AG04449 (cell line): Measurements from ENCODE around the gene SCEL.

Source experiments
- CTCF ChIA-PET: fragments of 350-600 bp; formaldehyde crosslinking; extraction: SDS; loops from one replicate; lab custom pipeline; 2021; ENCODE audit warnings: antibody characterized with exemption; lab: Yijun Ruan, JAX
- POLR2A ChIA-PET: fragments of 400-600, 350-600 bp; formaldehyde crosslinking; extraction: SDS; loops from one replicate; lab custom pipeline; 2020; ENCODE audit warnings: antibody characterized with exemption, inconsistent platforms; lab: Yijun Ruan, JAX
- DNase-seq: peaks from one replicate; pipeline ENCODE4 v3.0.0-alpha.2; 2010; ENCODE audit warnings: low read depth, low spot score
- H3K4me3 ChIP-seq: 2 replicates; pipeline ENCODE4 v1.5.1; 2011; ENCODE audit warnings: low read depth, mild to moderate bottlenecking, control low read depth, low read length
- CTCF ChIP-seq: IDR thresholded peaks from one replicate; pipeline ENCODE4 v1.5.1; 2011; ENCODE audit warnings: mild to moderate bottlenecking, moderate library complexity, low read length, control low read depth, inconsistent platforms; ENCODE audit not compliant: insufficient read depth; ENCODE audit errors: missing control alignments

SCEL gene

GRCh38 chr13:77545626-77546412 is 10.3 kb downstream of the SCEL start:
- no peak for DNase-seq
- no peak for TF ChIP-seq CTCF
- no peak overlapping the region for H3K4me3 ChIP-seq
- ChIA-PET CTCF (no interaction called here), POLR2A (no interaction called here)

- no peak for DNase-seq
- POLR2A ChIA-PET: no interaction called here
- CTCF ChIA-PET: no interaction called here
- TF ChIP-seq CTCF: no peak
- no peak overlapping the region for H3K4me3 ChIP-seq
These were observed 12.6 kb downstream of the SCEL start for GRCh38 chr13:77548095-77548494.

- POLR2A ChIA-PET: no interaction called here
- CTCF ChIA-PET: no interaction called here
- DNase-seq: no peak
- no peak overlapping the region for H3K4me3 ChIP-seq
- no peak for TF ChIP-seq CTCF
These were observed 13.1 kb downstream of the SCEL start for GRCh38 chr13:77548594-77548993.

- no peak overlapping the region for H3K4me3 ChIP-seq
- no peak for DNase-seq
- ChIA-PET POLR2A (no interaction called here), CTCF (no interaction called here)
- TF ChIP-seq CTCF: no peak
These were observed 18.6 kb downstream of the SCEL start for GRCh38 chr13:77554069-77554468.

- H3K4me3 ChIP-seq: no peak overlapping the region
- ChIA-PET CTCF (no interaction called here), POLR2A (no interaction called here)
- TF ChIP-seq CTCF: no peak
- no peak for DNase-seq
These were observed 19.7 kb downstream of the SCEL start for GRCh38 chr13:77555246-77555645.

- no peak for DNase-seq
- no peak overlapping the region for H3K4me3 ChIP-seq
- ChIA-PET CTCF (no interaction called here), POLR2A (no interaction called here)
- TF ChIP-seq CTCF: no peak
These were observed 22.5 kb downstream of the SCEL start for GRCh38 chr13:77558016-77558415.
